HG03378 (cell line): Measurements from ENCODE around the gene GBP4.

Source experiments
- ATAC-seq: cut with Tn5 transposase; IDR thresholded peaks from one replicate; pipeline ENCODE4 v1.9.1; 2021; ENCODE audit warnings: mild to moderate bottlenecking, moderate library complexity; ENCODE audit not compliant: unreplicated experiment

GBP4 gene

DNA sequence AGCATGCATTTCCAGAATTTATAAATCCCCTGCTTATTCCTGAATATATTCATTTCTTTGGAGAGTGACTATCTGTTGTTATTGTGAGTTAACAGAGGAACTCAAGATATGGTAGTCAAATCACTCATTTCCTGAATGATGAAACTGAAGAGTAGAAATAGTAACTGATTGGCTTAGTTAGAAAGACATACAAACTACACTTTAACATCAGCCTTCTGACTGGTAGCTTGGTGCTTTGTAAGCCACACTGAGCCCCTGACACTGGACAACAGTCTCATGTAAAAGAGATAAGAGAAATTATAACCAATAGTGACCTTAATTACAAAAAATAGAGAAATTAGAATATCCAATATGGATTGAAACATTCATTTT lies 27.7 kb downstream of the GBP4 start:
- ATAC-seq: no peak

GRCh38 chr1:89170170-89171066 lies 28.3 kb downstream of the GBP4 start:
- ATAC-seq: no peak

- ATAC-seq: no peak
These were observed 29.6 kb downstream of the GBP4 start for GRCh38 chr1:89169166-89169565.

DNA sequence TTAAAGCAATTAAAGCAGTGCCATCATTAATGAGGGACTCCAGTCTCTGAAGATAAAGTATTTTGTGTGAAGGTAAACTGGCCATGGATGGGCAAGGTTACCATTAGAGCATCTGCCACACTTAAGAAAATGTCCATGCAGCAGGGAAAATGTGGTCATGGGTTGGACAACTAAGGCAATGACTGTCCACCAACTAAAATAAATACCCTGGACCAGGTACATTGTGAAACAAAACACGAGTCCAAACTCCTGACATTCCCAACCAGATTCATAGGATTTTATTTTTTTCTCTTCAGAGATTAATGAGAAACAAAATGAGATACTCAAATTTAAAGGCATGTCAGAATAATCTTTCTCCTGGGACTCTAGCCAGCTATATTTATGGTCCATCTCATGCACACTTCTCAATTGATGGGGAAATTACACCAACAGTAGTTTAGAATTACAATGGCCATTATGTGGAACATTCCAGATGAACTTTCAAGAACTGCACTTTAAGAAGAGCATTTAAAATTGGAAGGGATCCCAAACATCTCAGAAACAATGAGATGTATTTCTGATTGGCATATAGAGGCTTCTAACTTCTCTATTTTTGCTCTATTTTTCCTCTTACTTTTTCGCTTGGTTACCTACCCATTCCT lies 31.0 kb downstream of the GBP4 start:
- ATAC-seq: no peak

- ATAC-seq: no peak
These were observed 32.0 kb downstream of the GBP4 start for GRCh38 chr1:89166705-89167104.

DNA sequence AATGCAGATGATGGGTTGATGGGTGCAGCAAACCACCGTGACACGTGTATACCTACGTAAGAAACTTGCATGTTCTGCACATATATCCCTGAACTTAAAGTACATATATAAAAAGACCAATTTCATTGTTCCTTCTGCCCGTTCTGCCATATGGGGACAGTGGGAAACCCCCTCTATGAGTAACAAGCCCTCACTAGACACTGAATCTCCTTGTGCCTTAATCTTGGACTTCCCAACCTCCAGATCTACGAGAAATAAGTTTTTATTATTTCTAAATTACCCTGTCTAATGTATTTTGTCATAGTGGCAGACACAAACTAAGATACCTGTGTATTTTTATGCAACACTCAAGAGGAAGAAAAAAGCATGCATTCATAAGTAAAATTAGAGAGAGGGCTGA lies 32.9 kb downstream of the GBP4 start:
- ATAC-seq: no peak

GRCh38 chr1:89151047-89151446 lies 47.7 kb downstream of the GBP4 start:
- no peak for ATAC-seq

- ATAC-seq: no peak
These were observed 48.8 kb downstream of the GBP4 start for GRCh38 chr1:89149976-89150375.

DNA sequence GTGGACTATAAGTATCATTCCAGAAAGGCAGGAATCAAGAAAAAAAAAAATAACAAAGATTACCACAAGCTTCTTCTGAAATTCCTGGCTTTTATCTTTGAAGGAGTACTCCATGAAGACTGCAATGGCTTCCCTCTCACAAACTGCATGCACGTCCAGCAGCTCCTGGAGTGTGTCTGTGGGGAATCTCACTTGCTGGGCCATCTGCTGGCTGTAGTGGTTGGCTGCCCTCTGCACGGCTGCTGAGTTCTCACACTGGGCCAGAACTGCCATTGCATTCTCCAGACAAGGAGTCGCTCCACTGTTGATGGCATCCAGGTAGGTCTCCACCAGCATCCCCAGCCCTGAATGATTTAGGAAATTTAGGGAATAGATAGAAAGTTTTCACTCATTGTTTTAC lies 49.5 kb downstream of the GBP4 start:
- no peak for ATAC-seq

- no peak for ATAC-seq
These were observed 50.8 kb downstream of the GBP4 start for GRCh38 chr1:89147678-89148658.

GRCh38 chr1:89146721-89147120 lies 52.0 kb downstream of the GBP4 start:
- no peak for ATAC-seq

- ATAC-seq: no peak
These were observed 55.3 kb downstream of the GBP4 start for GRCh38 chr1:89143484-89143883.

- no peak for ATAC-seq
These were observed 56.6 kb downstream of the GBP4 start for GRCh38 chr1:89142160-89142559.

DNA sequence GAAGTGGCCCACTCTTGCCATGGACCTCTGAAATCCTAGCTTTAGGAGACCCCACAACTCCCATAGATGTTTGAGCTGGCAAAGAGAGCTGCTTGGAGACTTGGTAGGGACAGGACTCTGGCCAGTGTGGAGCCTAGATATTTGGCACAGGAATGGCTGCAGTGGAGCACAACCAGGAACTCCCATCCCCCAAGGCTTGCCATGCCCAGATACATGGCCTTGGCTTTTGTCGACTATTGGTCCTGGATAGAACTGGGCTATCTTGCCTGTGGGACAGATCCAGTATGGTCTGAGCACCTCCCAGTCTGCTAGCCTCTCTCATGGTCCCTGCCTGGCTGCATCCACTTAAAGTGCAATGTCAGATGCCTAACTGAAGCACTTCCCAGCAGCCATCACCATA lies 65.0 kb downstream of the GBP4 start:
- no peak for ATAC-seq
